Measurements from ENCODE around the gene PDCD1.

PDCD1 gene

DNA sequence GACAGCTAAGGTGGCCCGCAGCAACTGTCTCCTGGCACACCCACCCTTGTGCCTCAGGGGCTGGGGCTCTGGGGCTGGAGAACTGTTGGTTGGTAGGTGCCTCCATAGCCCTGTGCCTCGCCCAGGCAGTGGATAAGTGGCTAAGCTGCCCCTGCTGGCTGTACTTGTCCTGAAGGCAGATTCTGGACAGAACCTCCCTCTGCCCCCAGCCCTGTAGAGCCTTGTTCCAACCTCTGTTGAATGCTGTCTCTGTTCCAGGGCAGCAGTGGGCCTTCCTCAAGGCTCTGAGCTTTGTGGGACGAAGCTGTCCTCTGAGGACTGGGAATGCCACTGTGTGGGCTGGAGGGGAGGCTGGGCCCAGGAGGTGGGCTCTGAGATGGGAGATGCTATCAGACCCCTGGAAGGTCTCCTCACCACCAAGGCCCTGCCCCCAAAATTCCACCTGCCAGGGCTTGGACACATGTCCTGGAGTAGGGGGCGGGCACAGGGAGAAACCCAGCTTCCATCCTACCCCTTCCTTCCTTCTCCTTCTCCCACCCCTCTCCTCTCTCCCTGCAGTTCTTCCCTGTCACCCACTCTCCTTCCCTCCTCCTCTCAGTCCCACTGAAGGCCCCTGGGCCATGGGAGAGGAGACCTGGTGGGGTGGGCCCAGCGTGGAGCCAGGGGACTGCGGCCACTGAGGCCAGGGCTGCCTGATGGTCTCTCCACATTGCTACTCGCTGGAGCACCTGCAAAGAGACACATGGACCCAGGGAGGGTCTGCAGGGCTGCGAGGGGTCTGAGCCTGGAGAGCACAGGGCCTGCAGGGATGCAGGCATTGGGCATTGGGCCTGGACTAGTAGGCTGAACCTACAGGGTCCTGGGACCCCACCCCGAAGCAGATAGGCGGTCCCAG, 1.7 kb upstream of the PDCD1 start:
- H3K27ac ChIP-seq = no peak overlapping the region
- TF ChIP-seq, protein P1, sequence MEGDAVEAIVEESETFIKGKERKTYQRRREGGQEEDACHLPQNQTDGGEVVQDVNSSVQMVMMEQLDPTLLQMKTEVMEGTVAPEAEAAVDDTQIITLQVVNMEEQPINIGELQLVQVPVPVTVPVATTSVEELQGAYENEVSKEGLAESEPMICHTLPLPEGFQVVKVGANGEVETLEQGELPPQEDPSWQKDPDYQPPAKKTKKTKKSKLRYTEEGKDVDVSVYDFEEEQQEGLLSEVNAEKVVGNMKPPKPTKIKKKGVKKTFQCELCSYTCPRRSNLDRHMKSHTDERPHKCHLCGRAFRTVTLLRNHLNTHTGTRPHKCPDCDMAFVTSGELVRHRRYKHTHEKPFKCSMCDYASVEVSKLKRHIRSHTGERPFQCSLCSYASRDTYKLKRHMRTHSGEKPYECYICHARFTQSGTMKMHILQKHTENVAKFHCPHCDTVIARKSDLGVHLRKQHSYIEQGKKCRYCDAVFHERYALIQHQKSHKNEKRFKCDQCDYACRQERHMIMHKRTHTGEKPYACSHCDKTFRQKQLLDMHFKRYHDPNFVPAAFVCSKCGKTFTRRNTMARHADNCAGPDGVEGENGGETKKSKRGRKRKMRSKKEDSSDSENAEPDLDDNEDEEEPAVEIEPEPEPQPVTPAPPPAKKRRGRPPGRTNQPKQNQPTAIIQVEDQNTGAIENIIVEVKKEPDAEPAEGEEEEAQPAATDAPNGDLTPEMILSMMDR (IDR thresholded peaks at IDR 0.05) = no peak
- TF ChIP-seq ZFX (IDR thresholded peaks at IDR 0.05; ENCODE audit: borderline replicate concordance) = no peak

DNA sequence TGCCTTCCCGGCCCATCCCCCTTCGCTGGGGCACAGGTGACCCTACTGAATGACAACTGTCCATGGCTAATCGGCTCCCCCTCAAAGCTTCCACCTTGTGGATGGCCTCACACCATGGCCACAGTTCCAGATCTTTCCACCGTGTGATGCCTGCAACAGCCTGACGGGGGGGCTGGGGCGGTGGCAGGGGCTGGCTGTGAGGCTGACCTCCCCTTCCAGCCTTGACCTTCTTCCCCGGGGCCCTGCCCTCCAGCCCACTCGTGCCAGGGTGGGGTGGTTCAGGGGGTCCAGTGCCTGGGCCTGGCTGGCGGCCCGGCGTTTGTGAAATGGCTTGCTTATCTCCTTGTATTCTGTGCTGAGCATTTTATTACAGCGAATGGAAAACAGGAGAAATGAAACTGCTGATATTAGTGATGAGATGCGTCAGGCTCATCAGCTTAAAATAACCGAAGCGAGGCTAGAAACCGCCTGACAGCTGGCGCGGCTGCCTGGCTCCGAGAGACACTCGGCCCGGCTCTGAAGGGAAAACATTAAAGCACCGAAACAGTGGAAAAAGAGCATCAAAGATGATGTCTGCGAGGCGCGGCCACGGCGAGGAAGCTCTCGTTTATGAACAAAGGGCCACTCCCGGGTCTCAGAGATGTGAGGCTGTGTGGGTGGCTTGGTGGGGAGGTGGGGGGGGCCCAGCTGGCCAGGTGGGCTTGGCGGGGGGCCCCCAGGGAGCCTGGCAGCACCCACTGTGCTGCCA, 916 bp upstream of the PDCD1 start:
- TF ChIP-seq, protein P1 (IDR thresholded peaks at IDR 0.05) = peak; percentile 34
- TF ChIP-seq ZFX (IDR thresholded peaks at IDR 0.05; ENCODE audit: borderline replicate concordance) = no peak
- H3K27ac ChIP-seq = no peak overlapping the region

DNA sequence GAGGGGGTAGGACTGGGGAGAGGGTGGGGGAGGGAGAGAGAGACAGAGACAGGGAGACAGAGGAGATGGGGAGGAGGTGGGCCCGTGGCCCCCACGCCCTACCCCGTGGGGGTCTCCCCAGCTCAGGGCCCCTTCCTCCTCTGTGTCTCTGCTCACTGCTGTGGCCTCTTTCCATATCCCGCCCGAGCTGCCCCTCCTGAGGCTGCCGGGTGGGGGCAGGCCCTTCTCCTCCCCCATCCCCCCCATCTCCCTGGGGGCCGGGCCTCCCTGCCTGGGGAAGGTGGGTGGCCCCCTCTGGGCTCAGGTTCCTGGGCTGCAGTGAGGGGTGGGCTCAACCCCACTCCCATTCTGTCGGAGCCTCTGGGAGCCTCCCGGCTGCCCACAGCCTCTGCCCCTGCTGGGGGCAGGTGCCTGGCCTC, 332 bp upstream of the PDCD1 start:
- TF ChIP-seq, protein P1 (IDR thresholded peaks at IDR 0.05) = no peak
- TF ChIP-seq ZFX (IDR thresholded peaks at IDR 0.05; ENCODE audit: borderline replicate concordance) = no peak
- H3K27ac ChIP-seq = no peak overlapping the region

DNA sequence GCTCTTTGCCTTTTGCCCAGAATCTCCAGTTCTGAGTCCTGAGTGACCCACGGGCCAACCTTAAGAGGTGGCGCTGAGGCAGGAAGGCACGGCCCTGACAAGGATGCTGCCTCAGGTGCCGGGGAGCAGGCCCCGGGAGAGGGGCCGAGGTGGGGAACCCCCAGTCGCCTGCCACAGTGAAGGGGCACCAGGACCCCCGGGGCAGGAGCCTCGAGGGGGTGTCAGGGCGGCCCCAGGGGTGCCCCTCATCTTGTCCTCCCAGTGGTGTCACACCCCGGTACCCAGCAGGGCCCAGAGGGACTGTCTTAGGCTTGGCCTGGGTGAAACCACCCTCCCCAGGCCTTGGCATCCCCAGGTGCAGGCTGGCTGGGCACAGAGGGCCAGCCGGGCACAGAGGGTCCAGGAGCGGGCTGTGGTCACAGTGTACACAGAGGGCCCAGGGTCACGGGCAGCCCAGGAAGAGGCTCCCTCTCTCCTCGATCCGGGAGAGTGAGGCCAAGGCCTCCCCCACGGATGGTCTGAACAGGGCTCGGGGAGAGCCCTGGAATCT, 1.0 kb downstream of the PDCD1 start:
- TF ChIP-seq, protein P1 (IDR thresholded peaks at IDR 0.05) = no peak
- TF ChIP-seq ZFX (IDR thresholded peaks at IDR 0.05; ENCODE audit: borderline replicate concordance) = no peak
- no peak overlapping the region for H3K27ac ChIP-seq

DNA sequence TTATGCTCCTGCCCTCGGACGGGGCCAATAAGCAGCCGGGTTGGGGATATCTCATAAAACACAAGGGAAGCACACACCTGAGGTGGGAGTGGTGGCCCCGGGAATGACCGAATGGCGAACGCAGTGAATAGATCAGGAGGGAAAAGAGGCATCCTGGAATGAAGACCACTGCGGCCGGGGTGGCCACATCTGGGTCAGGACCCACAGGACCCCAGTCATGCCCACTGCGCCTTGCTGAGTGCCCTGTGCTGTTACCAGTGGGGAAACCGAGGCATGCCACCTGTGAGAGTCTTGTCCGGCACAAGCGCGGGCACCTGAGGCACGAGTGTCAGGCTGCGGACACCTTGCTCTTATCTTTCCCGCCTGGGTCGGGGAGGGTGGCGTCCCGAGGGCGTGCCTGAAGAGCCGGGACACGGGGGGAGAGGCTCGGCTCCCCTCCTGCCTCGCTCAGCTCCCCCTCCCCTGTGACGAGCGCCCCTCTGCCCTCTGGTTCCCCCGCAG, 1.6 kb downstream of the PDCD1 start:
- no peak overlapping the region for H3K27ac ChIP-seq
- TF ChIP-seq, protein P1 (IDR thresholded peaks at IDR 0.05) = no peak
- no peak for TF ChIP-seq ZFX (IDR thresholded peaks at IDR 0.05; ENCODE audit: borderline replicate concordance)

DNA sequence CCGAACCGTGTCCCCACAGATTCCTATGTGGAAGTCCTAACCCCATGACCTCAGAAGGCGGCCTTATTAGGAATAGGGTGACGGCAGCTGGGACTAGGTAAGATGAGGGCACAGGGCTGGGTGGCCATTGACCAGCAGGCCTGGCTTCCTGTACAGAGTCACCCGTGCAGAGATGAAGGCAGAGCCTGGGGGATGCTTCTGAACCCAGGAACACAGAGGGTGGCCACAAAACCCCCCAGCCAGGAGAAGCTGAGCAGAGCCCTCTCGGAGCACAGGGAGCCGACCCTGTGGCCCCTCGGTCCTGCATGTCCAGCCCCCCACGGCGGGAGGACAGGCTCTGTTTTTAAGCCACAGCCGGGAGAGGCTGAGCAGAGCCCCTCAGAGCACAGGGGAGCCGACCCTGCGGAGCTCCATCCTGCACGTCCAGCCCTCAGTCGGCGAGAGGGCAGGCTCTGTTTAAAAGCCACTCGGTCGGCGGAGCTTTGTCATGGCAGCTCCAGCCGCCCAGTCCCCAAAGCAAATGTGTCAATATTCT, 2.7 kb downstream of the PDCD1 start:
- H3K27ac ChIP-seq = no peak overlapping the region
- TF ChIP-seq ZFX (IDR thresholded peaks at IDR 0.05; ENCODE audit: borderline replicate concordance) = no peak
- TF ChIP-seq, protein P1 (IDR thresholded peaks at IDR 0.05) = no peak
